ENCODE measurements around the gene MAML2. TPM values are rescaled to one million over a fixed set of nuclear protein-coding genes. Genes with fewer than 3 reads are reported as not detected.

The MAML2 gene
- total and polyA plus RNA-seq, 8 donors, result 2.4 to 11.8 (median 4.1) TPM

- Histone ChIP-seq H3K36me3 (no peaks in the 10 kb centered on the region), H3K9me3 (no peaks in the 10 kb centered on the region), H3K27me3 (no peaks in the 10 kb centered on the region), H3K4me3 (no peak overlapping the region), H3K27ac (no peak overlapping the region), H3K4me1 (no peaks in the 10 kb centered on the region)
- FAIRE-seq (no peak), ATAC-seq (no peak), DNase-seq (no peak)
- TF ChIP-seq CTCF (IDR thresholded peaks at IDR 0.05), result no peak
- intact Hi-C loops (cut with DNase I), result no loop called here
Measured at GRCh38 chr11:96044311-96044710, 298.7 kb downstream of the MAML2 start.

GRCh38 chr11:96043291-96043690 lies 299.7 kb downstream of the MAML2 start:
- H3K9me3 ChIP-seq, result no peaks in the 10 kb centered on the region
- 32 to 60% methylated on average over 1 of the region's 1 CpG for WGBS, 2 donors
- no peak overlapping the region for H3K4me3 ChIP-seq
- ATAC-seq (no peak), FAIRE-seq (no peak), DNase-seq (no peak)
- no peak for TF ChIP-seq CTCF (IDR thresholded peaks at IDR 0.05)
- no peaks in the 10 kb centered on the region for H3K36me3 ChIP-seq
- no peaks in the 10 kb centered on the region for H3K4me1 ChIP-seq
- H3K27ac ChIP-seq, result no peak overlapping the region
- H3K27me3 ChIP-seq, result no peaks in the 10 kb centered on the region
- intact Hi-C loops (cut with DNase I), result no loop called here

GRCh38 chr11:96038046-96038445 lies 304.9 kb downstream of the MAML2 start:
- H3K9me3 ChIP-seq, result no peaks in the 10 kb centered on the region
- FAIRE-seq, result no peak
- H3K36me3 ChIP-seq, result no peaks in the 10 kb centered on the region
- no peak for TF ChIP-seq CTCF (IDR thresholded peaks at IDR 0.05)
- H3K4me3 ChIP-seq, result no peak overlapping the region
- no peaks in the 10 kb centered on the region for H3K27me3 ChIP-seq
- H3K4me1 ChIP-seq, result no peaks in the 10 kb centered on the region
- WGBS, 2 donors, result 66 to 75% methylated on average over 5 of the region's 5 CpGs
- H3K27ac ChIP-seq, result no peak overlapping the region
- intact Hi-C loops (cut with DNase I), result no loop called here
- no peak for ATAC-seq
- DNase-seq, result no peak

- no peak overlapping the region for H3K4me3 ChIP-seq
- H3K27ac ChIP-seq, result no peak overlapping the region
- no peaks in the 10 kb centered on the region for H3K27me3 ChIP-seq
- intact Hi-C loops (cut with DNase I), result no loop called here
- TF ChIP-seq CTCF (IDR thresholded peaks at IDR 0.05), result no peak
- H3K36me3 ChIP-seq, result no peaks in the 10 kb centered on the region
- ATAC-seq (peak in 3 of 4 donors; percentile 53 to 56 (median 55)), DNase-seq (no peak), FAIRE-seq (no peak)
- 41 to 45% methylated on average over 4 of the region's 4 CpGs for WGBS, 2 donors
- H3K4me1 ChIP-seq, result no peaks in the 10 kb centered on the region
- no peaks in the 10 kb centered on the region for H3K9me3 ChIP-seq
Measured at GRCh38 chr11:96037405-96037949, 305.5 kb downstream of the MAML2 start.

- no peak for DNase-seq
- H3K27ac ChIP-seq, result no peak overlapping the region
- FAIRE-seq, result no peak
Measured at GRCh38 chr11:96036863-96037262, 306.1 kb downstream of the MAML2 start.

More at GRCh38 chr11:96036863-96037262, 306.1 kb downstream of the MAML2 start:
- no peaks in the 10 kb centered on the region for H3K27me3 ChIP-seq
- TF ChIP-seq CTCF (IDR thresholded peaks at IDR 0.05), result no peak
- no peak overlapping the region for H3K4me3 ChIP-seq
- intact Hi-C loops (cut with DNase I), result no loop called here
- WGBS, 2 donors, result 54% methylated on average over 6 of the region's 6 CpGs
- no peaks in the 10 kb centered on the region for H3K4me1 ChIP-seq
- no peaks in the 10 kb centered on the region for H3K9me3 ChIP-seq
- H3K36me3 ChIP-seq, result no peaks in the 10 kb centered on the region
- no peak for ATAC-seq

Data from pancreas (tissue), 10 donors.